GM19328 (cell line): ENCODE data around the gene NDST3.
A peak's percentile ranks its signal among the peaks of the same experiment; 100 is the strongest.

ENCODE experiments used
- ATAC-seq: cut with Tn5 transposase; IDR thresholded peaks from one replicate; pipeline ENCODE4 v1.9.1; 2021; ENCODE audit warnings: mild to moderate bottlenecking, moderate library complexity; ENCODE audit not compliant: unreplicated experiment

The NDST3 gene

GRCh38 chr4:118173126-118173525 lies 138.8 kb downstream of the NDST3 start:
- ATAC-seq = no peak

GRCh38 chr4:118173956-118174725 lies 139.9 kb downstream of the NDST3 start:
- no peak for ATAC-seq

DNA sequence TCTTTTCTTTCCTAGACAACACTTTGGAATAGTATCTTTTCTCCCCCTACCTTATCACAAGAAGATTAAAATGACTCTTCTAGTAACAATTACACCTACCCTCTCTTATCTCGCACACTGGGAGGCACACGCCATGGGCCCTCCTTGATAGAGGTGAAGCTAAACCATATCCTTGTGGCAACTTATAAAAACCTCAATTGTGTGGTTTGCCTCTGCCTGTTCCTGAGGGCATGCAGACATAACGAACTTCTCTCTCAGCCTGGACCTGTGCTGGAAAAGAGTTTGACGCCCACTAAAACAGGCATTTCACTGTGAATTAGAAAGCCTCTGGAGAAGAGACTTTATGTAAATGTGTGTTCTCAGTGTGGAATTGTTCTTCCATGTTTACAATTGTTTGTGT lies 141.2 kb downstream of the NDST3 start:
- ATAC-seq = no peak

DNA sequence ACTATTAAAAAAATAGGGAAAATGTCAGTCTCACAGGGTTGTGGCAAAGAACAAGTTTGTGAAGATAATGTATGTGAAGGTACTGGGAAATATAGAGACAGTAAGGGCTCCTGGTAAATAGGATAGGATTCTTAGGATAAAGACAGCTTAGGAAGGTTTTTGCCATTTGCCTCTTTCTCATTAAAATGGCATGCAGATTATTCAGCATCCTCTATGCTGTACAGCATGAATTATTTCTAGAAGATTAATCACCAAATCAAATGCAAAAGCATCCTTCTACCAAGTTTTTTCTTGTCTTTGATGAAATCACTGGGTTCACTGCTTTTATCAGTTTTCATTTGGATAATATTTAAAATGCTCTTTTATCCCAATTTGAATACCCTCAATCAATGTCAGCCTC lies 142.8 kb downstream of the NDST3 start:
- no peak for ATAC-seq

GRCh38 chr4:118180776-118181175 lies 146.5 kb downstream of the NDST3 start:
- ATAC-seq = no peak

DNA sequence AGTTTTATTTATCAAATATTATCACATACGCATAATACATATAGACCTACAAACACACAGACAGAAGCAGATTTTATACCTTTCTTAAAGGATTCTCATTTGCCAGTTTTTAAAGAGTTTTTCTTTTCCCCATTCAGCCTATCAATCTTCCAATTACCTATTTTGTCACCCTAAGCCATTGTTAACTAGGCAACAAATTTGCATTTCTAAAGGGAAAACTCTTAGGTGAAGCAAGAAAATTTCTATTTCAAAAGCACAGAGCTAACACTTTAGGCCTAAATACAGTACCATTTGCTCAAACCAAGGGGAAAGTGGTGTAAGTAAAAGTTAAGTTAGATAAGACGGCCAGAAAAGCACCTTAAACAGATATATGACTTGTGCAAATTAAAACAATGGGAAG lies 156.6 kb downstream of the NDST3 start:
- no peak for ATAC-seq

- ATAC-seq = no peak
Measured at GRCh38 chr4:118193421-118193820, 159.1 kb downstream of the NDST3 start.

GRCh38 chr4:118206627-118207026 lies 172.3 kb downstream of the NDST3 start:
- ATAC-seq = no peak

- ATAC-seq = no peak
Measured at GRCh38 chr4:118213101-118213500, 178.8 kb downstream of the NDST3 start.

GRCh38 chr4:118215826-118216225 lies 181.5 kb downstream of the NDST3 start:
- ATAC-seq = no peak

DNA sequence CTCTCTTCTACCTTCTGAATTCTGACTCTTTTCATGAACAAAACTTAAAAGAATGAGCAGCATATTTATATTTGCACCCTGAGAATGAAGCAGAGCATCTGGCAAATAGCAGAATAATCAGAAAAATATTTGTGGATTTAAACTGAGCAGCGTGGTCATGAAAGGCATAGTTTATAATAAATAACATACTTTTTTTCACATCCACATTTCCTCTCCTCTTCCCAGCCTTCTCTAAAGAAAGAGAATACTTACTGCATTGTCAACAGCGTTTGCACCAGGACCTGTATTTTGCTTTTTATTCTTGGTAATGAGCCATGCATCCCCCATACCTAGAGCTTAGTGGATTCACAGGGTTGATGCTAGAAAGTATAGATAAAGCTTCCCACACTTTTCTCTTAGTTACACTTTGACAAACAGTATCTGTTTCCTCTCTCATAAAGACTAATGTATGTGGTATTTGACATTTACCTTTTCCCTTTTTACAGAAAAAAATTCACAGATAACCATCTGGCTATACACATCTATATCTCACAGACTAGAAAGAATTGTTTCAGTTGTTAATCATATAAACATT lies 187.0 kb downstream of the NDST3 start:
- no peak for ATAC-seq

DNA sequence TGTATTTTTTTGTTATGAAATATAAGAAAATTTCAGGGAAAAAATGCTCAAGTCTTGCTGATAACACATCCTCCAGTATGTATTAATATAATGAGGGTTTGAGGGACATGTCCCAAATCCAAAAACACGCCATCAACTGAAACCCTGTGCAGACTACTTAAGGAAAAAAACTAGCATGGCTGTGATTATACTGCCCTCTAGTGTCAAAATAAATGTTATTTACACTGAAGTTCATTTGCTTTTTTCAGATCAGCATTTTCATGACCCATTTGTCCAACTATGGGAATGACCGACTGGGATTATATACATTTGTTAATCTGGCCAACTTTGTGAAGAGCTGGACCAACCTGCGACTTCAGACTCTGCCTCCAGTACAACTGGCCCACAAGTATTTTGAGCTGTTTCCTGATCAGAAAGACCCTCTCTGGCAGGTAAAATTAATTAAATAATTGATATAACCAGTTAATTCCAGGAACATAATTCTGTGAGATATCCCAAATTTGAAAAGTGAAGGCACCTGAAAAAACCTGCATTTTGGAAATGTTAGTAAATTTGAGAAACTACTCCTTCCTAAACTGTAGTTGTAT lies 190.1 kb downstream of the NDST3 start:
- ATAC-seq = peak; percentile 52

GRCh38 chr4:118225511-118225910 lies 191.2 kb downstream of the NDST3 start:
- ATAC-seq = no peak

DNA sequence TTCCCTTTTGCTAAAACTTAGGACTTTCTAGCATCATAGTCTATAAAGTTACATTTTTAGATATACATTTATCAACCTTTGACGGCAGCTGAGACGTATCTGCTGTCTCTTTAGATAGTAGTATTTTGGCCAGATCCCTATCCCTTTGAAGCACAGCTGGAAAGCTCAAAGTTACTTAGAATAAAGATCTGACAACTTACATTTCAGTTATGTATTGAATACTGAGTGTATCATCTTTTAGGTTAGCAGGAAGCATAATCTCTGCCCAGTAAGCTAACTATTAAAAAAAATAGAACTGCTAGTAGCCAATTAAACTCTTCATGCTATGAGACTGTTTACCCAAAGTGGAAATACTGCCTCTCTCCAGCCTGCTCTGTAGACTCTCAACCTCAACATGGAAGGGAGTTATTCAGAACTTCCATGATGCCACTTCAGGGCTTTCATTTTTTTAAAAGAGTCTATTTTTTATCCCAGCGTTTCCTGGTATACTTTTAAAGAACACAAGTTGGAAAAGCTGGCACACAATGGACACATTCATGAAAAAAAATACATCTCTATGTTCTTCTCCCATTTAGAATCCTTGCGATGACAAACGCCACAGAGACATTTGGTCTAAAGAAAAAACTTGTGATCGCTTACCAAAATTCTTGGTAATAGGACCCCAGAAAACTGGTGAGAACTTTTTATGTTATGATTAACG lies 192.2 kb downstream of the NDST3 start:
- no peak for ATAC-seq

- ATAC-seq = no peak
Measured at GRCh38 chr4:118235566-118236120, 201.4 kb downstream of the NDST3 start.

DNA sequence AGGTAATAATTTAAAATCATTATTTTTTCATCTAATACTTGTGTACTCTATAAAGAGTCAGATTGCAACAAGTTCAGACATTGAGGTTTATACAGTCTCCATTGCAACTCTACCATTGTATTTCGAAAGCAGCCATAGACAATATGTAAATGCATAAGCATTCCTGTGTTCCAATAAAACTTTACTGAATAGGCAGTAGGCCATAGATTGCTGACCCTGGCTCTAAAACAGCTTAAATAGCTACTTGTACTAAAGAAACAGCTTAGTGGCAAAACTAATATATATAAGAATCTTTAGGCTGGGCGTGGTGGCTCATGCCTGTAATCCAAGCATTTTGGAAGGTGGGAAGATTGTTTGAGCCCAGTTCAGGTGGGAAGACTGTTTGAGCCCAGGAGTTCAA lies 203.2 kb downstream of the NDST3 start:
- no peak for ATAC-seq

DNA sequence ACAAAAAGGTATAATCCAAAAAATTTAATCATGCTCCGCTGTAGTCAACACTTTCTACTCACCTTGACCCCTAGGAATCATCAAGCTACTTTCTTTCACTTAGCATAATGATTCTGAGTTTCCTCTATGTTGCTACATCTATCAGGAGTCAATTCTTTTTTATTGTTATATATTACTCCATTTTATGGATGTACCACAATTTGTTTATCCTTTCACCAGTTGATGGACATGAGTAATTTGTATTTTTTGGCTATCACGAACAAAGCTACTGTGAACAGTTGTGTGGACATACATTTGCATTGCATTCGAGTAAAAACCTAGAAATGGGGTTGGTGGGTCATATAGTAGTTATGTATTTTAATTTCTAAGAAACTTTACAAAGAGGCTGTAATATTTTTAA lies 215.6 kb downstream of the NDST3 start:
- ATAC-seq = no peak

DNA sequence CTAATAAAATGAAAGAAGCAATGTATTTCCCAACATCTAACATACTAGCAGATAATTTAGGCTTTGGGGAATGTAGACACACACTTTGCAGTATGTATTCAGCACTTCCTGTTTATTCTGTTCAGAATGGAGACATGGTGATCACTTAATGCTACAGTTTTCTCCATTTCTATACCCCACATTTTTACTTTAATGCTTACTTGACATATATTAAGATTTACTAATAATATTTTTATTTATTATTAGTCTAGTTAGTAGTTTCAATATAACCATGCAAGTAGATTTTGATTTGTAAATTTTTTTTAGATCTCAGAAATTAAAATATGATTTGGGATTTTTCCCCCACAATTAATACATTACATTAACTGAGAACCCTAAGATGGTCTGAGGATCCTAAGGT lies 220.1 kb downstream of the NDST3 start:
- no peak for ATAC-seq

DNA sequence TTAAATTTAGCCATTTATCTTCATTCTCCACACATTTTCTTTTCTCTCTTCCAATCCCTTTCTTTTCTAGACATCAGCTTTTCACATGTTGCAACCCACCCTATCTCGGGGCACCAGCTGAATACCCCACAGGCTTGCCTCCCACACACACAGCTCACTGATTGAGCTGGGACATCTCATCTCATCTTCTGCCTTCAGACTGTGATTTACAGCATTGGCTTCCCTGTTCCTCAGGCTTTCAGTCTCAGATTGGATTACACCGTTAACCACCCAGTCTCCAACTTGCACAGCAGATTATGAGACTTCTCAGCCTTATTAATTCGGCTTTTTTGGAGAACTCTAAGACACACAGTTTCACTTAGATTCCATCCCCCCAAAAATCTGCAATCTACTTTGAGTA lies 224.8 kb downstream of the NDST3 start:
- no peak for ATAC-seq

DNA sequence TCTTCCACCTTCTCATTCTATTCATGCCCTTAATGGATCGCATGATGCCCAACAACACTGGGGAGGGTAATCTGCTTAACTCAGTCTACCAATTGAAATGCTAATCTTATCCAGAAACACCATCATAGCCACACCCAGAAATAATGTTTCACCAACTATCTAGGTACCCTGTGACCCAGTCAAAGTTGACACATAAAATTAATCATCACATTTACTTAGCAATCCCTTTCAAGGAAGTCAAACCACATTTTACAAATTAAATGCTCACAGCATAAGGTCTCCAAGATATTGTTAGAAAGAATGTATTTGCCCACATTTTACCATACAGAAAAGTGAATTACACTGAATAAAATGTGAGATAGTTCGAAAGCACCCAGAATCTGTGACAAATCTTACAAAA lies 226.0 kb downstream of the NDST3 start:
- no peak for ATAC-seq

- no peak for ATAC-seq
Measured at GRCh38 chr4:118264096-118264495, 229.8 kb downstream of the NDST3 start.
